ENCODE results near the gene IKBIP. TPM values are rescaled to one million over a fixed set of nuclear protein-coding genes. Genes with fewer than 3 reads are reported as not detected.

Gene IKBIP, protein sequence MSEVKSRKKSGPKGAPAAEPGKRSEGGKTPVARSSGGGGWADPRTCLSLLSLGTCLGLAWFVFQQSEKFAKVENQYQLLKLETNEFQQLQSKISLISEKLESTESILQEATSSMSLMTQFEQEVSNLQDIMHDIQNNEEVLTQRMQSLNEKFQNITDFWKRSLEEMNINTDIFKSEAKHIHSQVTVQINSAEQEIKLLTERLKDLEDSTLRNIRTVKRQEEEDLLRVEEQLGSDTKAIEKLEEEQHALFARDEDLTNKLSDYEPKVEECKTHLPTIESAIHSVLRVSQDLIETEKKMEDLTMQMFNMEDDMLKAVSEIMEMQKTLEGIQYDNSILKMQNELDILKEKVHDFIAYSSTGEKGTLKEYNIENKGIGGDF
- total RNA-seq = 1 to 10 TPM; 8.5 to 9.9 TPM
- polyA plus RNA-seq = 1 to 10 TPM; 4.9 to 7.2 (median 5.0) TPM
- 2.0 to 27.9 (median 17.5) reads per million in 6 experiments for total RNA-seq

DNA sequence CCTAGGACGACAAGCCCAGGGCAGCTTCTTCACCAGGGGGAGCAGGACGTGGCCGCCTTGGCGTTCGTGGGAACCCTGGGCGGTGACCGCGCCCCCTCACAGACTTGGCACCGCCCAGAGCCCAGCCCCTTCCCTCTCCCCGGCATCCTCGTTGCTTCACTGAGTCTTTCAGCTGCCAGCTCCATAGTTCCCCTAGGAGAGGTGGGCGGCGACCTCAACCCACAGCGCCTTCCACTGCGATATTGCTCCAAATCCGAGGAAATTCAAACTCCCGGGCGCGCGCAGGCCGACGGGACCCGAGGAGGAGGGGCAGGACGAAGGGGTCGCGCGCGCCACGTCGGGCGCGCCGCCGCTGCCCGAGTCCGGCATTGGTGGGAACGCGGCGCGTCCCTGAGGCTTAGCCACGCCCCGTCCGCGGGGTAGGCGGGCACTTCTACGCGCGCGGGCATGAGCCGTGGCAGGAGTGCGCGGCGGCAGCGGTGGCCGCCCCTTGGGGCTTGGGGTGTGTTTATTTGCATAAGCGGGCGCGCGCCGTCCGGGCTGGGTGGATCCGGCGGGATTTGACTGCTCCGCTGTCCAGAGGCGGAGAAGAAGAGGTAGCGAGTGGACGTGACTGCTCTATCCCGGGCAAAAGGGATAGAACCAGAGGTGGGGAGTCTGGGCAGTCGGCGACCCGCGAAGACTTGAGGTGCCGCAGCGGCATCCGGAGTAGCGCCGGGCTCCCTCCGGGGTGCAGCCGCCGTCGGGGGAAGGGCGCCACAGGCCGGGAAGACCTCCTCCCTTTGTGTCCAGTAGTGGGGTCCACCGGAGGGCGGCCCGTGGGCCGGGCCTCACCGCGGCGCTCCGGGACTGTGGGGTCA, at the start of gene IKBIP, which contains the start of gene APAF1:
Gene IKBIP (minus strand): TSS at position 77 of the 860 bp plus-strand sequence. CDS start 87 bp downstream, outside the sequence.
Gene APAF1 (plus strand): TSS at position 579 of the 860 bp plus-strand sequence. CDS start 3,070 bp downstream, outside the sequence.
- POLR2A ChIA-PET = interaction anchor here (1.0 to 2.9 kb wide), 9 partner anchors 9 to 141 kb away, joined by 3 to 41 read pairs (median 6); partner anchors contain the start of genes SLC25A3 and TMPO
- H3K4me3 Mint-ChIP-seq = peak within 1 kb of the TSS; percentile 97 to 100 (median 98)
- H3K36me3 Mint-ChIP-seq = peaks cover 0 to 13% (median 2%) of the 10 kb centered on the region in 3 donors
- no peaks in the 10 kb centered on the region for H3K27me3 Mint-ChIP-seq
- no peaks in the 10 kb centered on the region for H3K9me3 Mint-ChIP-seq
- peaks cover 6 to 51% (median 34%) of the 10 kb centered on the region in 4 donors for H3K4me1 Mint-ChIP-seq
- DNase-seq (peak; percentile 92 to 98 (median 96)), ATAC-seq (peak; percentile 85 to 92)
- H3K27ac Mint-ChIP-seq = peak within 1 kb of the TSS; percentile 84 to 97 (median 95)

DNA sequence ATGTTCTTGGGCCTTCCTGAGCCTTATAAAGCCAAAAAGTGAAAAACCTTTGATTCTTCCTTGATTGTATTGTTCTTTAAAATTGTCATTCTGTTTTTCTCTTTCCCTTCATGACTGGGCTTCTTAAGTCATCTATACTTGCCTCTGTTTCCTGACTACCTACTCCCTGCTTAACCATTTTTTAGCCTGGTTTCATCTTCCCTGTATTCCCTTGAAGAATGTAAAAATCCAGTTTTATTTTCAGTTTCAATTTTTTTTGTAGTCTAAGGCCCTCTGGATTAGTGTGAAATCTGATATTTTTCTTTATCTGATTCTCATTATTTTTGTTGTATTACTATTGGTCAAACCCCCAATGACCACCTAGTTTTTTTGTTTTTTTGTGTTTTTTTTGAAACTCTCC, 46.8 kb upstream of the IKBIP start:
- H3K36me3 Mint-ChIP-seq = peaks cover 19 to 92% (median 62%) of the 10 kb centered on the region in 3 donors
- POLR2A ChIA-PET = no interaction called here
- H3K4me3 Mint-ChIP-seq = no peak overlapping the region
- DNase-seq (no peak), ATAC-seq (no peak)
- H3K27ac Mint-ChIP-seq = peak overlapping the region in 4 of 10 donors; percentile 4 to 69 (median 26)
- peaks cover 5 to 12% (median 7%) of the 10 kb centered on the region in 4 donors for H3K4me1 Mint-ChIP-seq
- no peaks in the 10 kb centered on the region for H3K9me3 Mint-ChIP-seq
- H3K27me3 Mint-ChIP-seq = no peaks in the 10 kb centered on the region

- Mint-ChIP-seq H3K36me3 (peaks cover 16 to 95% (median 59%) of the 10 kb centered on the region in 3 donors), H3K27ac (no peak overlapping the region), H3K4me1 (peaks cover 0 to 3% (median 2%) of the 10 kb centered on the region in 4 donors), H3K27me3 (no peaks in the 10 kb centered on the region), H3K4me3 (no peak overlapping the region), H3K9me3 (no peaks in the 10 kb centered on the region)
- ATAC-seq (no peak), DNase-seq (no peak)
- POLR2A ChIA-PET = no interaction called here
These were observed 42.0 kb upstream of the IKBIP start for GRCh38 chr12:98686603-98687002.

- ATAC-seq = no peak
- Mint-ChIP-seq H3K36me3 (peaks cover 5 to 92% (median 52%) of the 10 kb centered on the region in 3 donors), H3K9me3 (no peaks in the 10 kb centered on the region), H3K4me3 (no peak overlapping the region), H3K4me1 (peaks cover 0 to 1% (median 0%) of the 10 kb centered on the region in 4 donors), H3K27ac (peak overlapping the region in 1 of 10 donors; percentile 66), H3K27me3 (no peaks in the 10 kb centered on the region)
- POLR2A ChIA-PET = no interaction called here
- DNase-seq = no peak
These were observed 39.6 kb upstream of the IKBIP start for GRCh38 chr12:98684199-98684598.

- Mint-ChIP-seq H3K27ac (no peak overlapping the region), H3K9me3 (no peaks in the 10 kb centered on the region), H3K4me1 (no peaks in the 10 kb centered on the region), H3K36me3 (peaks cover 5 to 74% (median 31%) of the 10 kb centered on the region in 3 donors), H3K4me3 (no peak overlapping the region), H3K27me3 (no peaks in the 10 kb centered on the region)
- no peak for ATAC-seq
- no peak for DNase-seq
- POLR2A ChIA-PET = no interaction called here
These were observed 35.0 kb upstream of the IKBIP start for GRCh38 chr12:98679611-98680005.

GRCh38 chr12:98678946-98679610, 34.5 kb upstream of the IKBIP start:
- no peak for DNase-seq
- Mint-ChIP-seq H3K4me3 (no peak overlapping the region), H3K36me3 (peaks cover 5 to 71% (median 31%) of the 10 kb centered on the region in 3 donors), H3K27ac (no peak overlapping the region), H3K4me1 (no peaks in the 10 kb centered on the region), H3K9me3 (no peaks in the 10 kb centered on the region), H3K27me3 (no peaks in the 10 kb centered on the region)
- POLR2A ChIA-PET = no interaction called here
- no peak for ATAC-seq

- Mint-ChIP-seq H3K36me3 (peaks cover 6 to 70% (median 32%) of the 10 kb centered on the region in 3 donors), H3K27me3 (no peaks in the 10 kb centered on the region), H3K4me3 (no peak overlapping the region), H3K4me1 (no peaks in the 10 kb centered on the region), H3K9me3 (no peaks in the 10 kb centered on the region), H3K27ac (no peak overlapping the region)
- ATAC-seq (no peak), DNase-seq (no peak)
- POLR2A ChIA-PET = no interaction called here
These were observed 33.8 kb upstream of the IKBIP start for GRCh38 chr12:98678236-98678945.

- POLR2A ChIA-PET = no interaction called here
- ATAC-seq (no peak), DNase-seq (no peak)
- Mint-ChIP-seq H3K4me3 (no peak overlapping the region), H3K36me3 (peaks cover 8 to 61% (median 20%) of the 10 kb centered on the region in 3 donors), H3K27me3 (no peaks in the 10 kb centered on the region), H3K9me3 (no peaks in the 10 kb centered on the region), H3K4me1 (peaks cover 2 to 5% (median 3%) of the 10 kb centered on the region in 4 donors), H3K27ac (peak overlapping the region in 1 of 10 donors; percentile 20)
These were observed 30.3 kb upstream of the IKBIP start for GRCh38 chr12:98674841-98675240.

DNA sequence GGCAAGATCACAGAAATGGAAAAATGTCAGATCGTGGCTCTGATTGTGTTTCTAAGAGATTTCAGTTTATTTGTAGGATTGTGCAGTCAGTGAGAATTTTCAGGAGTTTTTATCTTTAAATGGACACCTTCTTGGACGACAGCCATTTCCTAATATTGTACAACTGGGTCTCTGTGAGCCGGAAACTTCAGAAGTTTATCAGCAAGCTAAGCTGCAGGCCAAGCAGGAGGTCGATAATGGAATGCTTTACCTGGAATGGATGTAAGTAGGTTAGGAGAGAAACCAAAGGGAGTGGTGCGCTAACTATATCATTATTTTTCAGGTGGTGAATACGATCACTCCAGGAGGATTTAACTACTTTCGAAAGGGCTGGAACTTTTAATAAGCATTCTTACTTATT, 26.9 kb upstream of the IKBIP start:
- H3K27ac Mint-ChIP-seq = peak overlapping the region in 1 of 10 donors; percentile 21
- no peak for DNase-seq
- H3K27me3 Mint-ChIP-seq = no peaks in the 10 kb centered on the region
- H3K36me3 Mint-ChIP-seq = peaks cover 17 to 63% (median 39%) of the 10 kb centered on the region in 3 donors
- H3K9me3 Mint-ChIP-seq = no peaks in the 10 kb centered on the region
- no peak overlapping the region for H3K4me3 Mint-ChIP-seq
- no peak for ATAC-seq
- POLR2A ChIA-PET = no interaction called here
- H3K4me1 Mint-ChIP-seq = peaks cover 3 to 13% (median 10%) of the 10 kb centered on the region in 4 donors

DNA sequence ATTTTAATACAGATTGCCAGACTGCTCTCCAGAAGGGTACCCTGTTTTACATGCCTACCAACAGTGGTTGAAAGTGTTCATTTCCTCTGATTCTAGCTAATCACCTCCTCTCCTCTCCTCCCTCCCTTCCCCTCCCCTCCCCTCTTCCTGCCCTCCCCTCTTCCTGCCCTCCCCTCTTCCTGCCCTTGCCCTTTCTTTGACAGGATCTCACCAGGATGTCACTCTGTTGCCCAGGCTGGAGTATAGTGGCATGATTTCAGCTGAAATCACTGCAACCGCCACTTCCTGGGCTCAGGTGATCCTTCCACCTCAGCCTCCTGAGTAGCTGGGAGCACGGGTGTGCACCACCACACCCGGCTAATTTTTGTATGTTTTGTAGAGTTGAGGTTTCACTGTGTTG, 25.2 kb upstream of the IKBIP start:
- no peak for DNase-seq
- POLR2A ChIA-PET = no interaction called here
- H3K4me1 Mint-ChIP-seq = peaks cover 3 to 13% (median 10%) of the 10 kb centered on the region in 4 donors
- ATAC-seq = no peak
- peak overlapping the region in 3 of 10 donors; percentile 32 to 40 (median 37) for H3K27ac Mint-ChIP-seq
- no peaks in the 10 kb centered on the region for H3K27me3 Mint-ChIP-seq
- no peaks in the 10 kb centered on the region for H3K9me3 Mint-ChIP-seq
- H3K4me3 Mint-ChIP-seq = no peak overlapping the region
- peaks cover 20 to 74% (median 47%) of the 10 kb centered on the region in 3 donors for H3K36me3 Mint-ChIP-seq

GRCh38 chr12:98660521-98660920, 15.9 kb upstream of the IKBIP start:
- POLR2A ChIA-PET = no interaction called here
- ATAC-seq = no peak
- H3K27ac Mint-ChIP-seq = peak overlapping the region in 1 of 10 donors; percentile 69
- H3K27me3 Mint-ChIP-seq = no peaks in the 10 kb centered on the region
- H3K9me3 Mint-ChIP-seq = no peaks in the 10 kb centered on the region
- peaks cover 0 to 5% (median 4%) of the 10 kb centered on the region in 4 donors for H3K4me1 Mint-ChIP-seq
- H3K36me3 Mint-ChIP-seq = peaks cover 7 to 75% (median 31%) of the 10 kb centered on the region in 3 donors
- no peak for DNase-seq
- H3K4me3 Mint-ChIP-seq = no peak overlapping the region
